Hematopoietic multipotent progenitor cell treated with erythropoietin and hydrocortisone succinate and interleukin-3 and kit ligand, for 15 days (in vitro differentiated cells): ENCODE results near the gene RYR1.
A peak's percentile ranks its signal among the peaks of the same experiment; 100 is the strongest.
"Not testable (repeated sequence)": the region's sequence is repeated elsewhere in the genome, so short reads cannot be mapped to it uniquely, and the experiment has no call there.

Experiments used
- DNase-seq: peaks from one replicate; pipeline ENCODE4 v3.0.0-alpha.2; 2015; ENCODE audit warnings: low spot score

The RYR1 gene

DNA sequence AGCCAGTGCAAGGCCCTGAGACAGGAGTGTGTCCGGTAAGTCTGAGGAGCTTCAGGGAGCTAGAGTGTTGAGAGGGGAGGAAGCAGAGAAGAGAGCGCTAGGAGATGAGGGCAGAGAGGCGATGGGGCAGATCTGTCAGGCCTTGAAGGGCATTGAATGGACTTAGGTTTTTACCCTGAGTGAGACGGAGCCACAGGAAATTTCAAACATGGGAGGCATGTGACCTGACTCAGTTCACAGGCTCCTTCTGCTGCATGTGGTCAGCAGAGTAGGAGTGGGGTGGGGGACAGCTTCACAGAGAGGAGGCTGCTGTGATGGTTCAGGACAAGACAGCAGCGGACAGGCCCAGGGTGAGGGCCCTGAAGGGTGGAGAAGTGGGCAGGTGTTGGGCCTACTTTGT, 33.1 kb upstream of the RYR1 start:
- no peak for DNase-seq

DNA sequence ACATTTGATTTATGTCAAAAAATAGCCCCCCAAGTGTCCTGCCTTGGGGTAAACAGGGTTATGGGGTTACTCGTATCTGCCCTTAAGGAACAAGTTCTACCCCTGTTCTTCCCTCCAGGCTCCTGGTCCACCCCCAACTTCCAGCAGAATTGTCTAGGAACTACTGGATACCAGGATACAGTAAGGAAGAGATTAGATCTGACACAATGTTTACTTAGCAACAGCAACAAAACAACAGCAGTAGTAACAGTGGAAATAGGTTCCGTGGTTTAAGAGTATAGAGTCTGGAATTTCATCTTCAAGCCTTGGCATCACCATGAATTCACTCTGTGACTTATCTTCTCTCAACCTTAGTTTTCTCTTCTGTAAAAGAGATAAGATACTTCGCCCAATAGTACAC, 32.3 kb upstream of the RYR1 start:
- no peak for DNase-seq

DNA sequence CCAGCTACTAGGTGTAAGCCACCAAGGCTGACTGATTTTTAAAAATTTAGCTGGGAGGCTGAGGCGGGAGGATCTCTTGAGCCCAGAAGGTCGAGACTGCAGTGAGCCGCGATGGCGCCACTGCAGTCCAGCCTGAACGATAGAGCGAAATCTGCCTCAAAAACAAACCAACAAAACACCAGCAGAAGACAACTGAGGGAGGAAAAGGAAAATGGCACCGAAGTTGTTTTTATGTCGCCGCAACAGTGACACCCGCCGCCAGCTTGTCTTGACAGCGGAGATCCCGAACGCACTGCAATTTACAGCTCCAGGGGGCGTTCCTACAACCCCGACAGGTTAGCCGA, 30.9 kb upstream of the RYR1 start:
- DNase-seq: no peak

DNA sequence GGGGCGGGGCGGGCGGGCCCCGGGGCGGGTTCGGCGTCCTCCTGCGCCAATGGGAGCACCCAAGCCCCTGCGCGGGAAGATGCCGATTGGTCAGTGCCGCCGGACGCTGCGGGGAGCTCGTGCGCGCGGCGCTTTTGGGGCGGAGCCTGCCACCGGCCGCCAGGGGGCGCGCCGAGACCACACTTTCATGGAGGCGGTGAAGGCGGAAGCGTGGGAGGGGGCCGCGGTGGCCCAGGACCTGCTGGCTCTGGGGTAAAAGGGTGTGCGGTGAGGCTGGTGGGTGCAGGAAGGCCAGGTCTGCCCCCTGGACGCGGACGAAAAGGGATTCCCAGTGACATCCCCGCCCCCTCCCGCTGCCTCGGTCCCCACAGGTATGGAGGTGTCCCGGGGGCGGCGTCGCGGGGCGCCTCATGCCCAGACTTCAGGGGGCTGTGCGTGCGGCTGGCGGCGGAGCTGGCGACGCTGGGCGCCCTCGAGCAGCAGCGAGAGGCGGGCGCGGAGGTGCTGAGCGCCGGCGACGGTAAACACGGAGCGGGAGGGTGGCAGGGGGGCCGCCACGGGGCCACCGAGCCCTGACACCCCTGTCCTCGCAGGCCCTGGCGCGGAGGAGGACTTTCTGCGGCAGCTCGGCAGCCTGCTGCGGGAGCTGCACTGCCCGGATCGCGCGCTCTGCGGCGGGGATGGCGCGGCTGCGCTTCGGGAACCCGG, 30.4 kb upstream of the RYR1 start, which contains the start of gene FAM98C:
Gene FAM98C, plus strand, starts transcription at position 127 of the 708 bp plus-strand sequence. Its CDS starts 61 bp downstream, at position 188.
- peak; percentile 97 for DNase-seq

DNA sequence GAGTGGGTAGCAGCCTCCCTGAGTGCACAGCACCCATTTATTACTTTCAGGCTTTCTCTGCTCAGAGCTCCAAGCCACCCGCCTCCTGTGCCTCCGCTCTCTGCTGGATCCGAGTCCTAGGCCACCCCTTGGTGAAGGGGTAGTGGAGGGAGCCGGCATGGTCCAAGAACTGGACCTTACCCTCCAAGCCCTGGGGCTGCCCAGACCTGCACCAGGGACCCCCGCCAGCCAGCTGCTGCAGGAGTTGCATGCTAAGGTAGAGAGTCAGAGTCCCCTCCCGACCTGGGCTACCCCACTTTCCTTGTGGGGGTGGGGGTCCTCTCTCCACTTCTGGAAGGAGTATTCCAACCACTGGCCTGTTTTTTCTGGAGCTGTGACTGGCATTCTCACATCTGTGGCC, 28.6 kb upstream of the RYR1 start:
- no peak for DNase-seq

DNA sequence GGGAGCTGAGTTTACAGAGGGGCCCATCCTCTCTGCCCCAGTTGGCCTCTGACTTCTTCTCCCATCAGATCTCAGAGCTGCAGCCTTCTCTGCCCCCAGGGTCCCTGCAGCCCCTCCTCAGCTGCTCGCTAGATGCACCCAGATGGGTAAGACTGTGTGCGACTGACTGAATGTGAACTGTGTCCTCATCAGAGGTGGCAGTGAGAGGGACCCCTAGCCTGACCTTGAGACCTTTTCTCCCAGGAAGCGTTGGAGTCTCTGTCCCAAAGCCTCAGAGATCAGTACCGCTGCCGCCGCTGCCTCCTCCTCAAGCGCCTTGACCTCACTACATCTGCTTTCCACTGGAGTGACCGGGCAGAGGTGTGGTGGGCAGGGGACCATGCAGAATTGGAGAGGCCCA, 28.2 kb upstream of the RYR1 start:
- DNase-seq: no peak

DNA sequence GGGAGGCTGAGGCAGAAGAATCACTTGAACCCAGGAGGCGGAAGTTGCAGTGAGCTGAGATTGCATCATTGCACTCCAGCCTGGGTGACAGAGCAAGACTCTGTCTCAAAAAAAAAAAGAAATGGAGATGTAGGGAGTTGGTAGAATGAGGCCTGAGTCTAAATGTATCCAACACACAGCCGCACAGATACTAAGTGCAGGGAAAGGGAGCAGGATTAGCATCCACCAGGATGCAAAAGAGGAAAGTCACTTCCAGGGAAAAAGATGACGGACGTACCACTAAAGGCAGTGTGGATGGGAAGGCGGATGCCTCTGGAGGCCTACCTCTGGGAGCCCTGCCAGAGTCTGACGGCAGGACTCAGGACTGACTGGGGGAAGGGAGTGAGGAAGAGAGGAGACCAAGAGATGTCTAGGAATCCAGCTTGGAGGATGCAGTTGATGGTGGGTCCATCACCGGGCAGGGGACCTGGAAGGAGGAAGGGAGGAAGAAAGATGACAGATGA, 23.8 kb upstream of the RYR1 start:
- no peak for DNase-seq

DNA sequence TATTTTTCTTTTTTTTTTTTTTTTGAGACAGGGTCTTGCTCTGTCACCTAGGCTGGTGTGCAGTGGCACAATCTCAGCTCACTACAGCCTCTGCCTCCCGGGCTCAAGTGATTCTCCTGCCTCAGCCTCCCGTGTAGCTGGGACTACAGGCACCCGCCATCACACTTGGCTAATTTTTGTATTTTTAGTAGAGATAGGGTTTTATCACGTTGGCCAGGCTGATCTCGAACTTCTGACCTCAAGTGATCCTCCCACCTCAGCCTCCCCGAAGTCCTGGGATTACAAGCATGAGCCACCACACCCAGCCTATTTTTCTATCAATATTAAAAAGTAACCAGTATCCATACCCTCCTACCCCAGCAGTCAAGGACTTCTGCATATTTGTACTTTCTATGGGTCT, 23.1 kb upstream of the RYR1 start:
- DNase-seq: not testable (repeated sequence)

DNA sequence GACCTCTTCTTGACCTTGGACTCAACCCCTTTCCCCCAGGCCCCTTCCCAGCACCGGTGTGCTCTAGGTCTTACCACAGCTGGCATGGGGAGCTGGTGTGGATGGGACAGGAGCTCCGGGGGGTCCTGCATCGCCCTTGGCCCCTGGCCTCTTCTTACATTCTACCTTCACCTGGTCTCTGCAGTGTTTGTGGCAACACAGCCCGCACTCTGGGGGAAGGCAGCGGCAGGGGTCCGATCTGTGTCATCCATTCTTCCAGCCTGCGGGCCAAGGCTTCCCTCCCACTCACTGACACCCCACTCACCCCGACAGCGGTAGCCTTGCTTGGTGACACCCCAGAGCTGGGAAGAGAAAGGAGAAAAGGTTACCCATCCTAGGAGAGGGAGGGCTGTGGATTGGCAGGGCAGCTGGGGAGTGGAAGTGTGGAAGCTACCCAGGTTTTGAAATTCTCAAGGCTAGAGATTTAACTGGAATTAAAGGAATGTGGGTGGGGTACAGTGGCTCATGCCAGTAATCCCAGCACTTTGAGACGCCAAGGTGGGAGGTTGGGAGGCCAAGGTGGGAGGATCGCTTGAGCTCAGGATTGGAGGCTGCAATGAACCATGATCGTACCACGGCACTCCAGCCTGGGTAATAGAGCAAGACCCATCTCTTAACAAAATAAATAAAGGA, 22.3 kb upstream of the RYR1 start:
- DNase-seq: no peak

DNA sequence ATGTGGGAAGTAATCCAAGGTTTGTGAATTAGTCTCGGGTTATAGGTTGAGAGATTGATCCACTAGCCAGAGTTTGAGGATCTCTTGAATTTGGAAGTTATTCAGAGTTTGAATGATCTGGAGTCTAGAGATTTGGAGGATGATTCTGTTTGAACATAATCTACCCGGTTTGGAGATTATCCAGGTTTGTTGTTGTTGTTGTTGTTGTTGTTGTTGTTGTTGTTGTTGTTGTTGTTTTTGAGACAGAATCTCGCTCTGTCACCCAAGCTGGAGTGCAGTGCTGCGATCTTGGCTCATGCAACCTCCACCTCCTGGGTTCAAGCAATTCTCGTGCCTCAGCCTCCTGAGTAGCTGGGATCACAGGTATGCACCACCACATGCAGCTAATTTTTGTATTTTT, 21.6 kb upstream of the RYR1 start:
- DNase-seq: not testable (repeated sequence)

DNA sequence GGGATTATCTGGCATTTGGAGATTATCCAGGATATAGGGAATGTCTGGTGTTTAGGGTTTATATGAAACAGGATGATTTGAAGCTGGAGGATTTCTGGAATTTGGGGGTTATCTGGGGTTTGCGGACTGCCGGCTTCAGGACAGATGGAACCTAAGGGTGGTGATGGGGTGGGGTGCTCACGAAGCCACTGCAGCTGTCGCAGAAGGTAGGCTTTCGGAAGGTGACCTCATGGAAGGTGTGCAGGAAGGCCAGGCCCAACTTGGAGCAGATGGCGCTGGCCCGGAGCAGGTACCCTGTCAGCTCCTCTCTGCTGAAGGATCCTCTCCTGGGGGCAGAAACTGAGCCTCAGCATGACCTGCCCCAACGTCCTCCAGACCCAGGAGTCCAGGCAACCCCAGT, 21.0 kb upstream of the RYR1 start:
- DNase-seq: no peak

DNA sequence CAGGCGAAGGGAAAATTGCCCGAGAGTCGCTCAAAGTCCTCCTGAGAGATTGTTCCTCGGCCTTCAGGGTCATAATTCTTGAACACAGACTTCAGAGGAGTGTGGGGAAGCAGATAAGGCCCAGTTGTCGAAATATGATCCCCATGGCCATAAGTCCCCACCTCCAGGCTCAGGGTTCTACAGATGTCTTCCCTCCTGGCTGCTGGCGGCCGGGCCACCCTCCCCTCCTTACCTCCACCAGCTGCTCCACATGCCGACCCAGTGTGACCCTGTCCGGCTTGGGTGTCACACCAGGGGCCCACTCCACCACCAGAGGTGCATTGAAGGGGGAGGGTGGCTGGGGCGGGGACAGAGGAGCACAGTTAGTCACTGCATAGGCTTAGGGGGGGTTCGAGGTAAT, 20.5 kb upstream of the RYR1 start:
- no peak for DNase-seq

DNA sequence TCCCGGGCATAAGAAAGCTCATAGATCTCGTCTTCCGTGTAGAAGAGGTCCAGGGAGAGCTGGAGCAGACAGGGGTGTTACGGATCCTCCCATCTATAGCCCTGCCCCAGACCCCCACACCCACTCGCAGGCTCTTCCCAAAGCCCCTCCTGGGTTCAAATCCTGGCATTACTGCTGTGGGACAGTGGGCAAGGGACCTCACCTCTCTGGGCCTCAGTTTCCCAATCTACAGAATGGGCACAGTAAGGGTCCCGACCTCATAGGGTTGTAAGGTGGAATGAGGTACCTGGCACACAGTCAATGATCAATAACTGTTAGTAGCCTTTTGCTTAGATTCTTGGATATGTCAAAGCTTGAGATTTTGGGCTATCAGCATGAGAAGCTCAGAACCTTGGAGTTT, 20.1 kb upstream of the RYR1 start:
- no peak for DNase-seq

DNA sequence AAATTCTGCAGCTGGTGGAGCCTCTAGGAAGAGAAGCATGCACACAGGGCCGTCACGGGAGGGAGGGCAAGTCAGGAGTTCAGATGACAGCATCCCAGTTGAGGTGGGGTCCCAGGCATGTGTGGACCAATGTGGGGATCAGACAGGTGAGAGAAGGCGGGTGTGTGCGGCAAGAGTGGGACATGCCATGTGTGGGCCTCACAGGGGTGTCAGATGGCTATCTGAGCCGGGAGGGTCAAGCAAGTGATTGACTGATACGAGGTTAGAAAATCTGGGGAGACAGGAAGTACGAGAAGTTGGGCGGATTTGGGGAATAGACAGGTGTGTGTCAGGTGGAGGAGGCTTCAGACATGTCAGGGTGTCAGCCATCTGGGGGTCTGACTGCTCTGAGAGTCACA, 16.3 kb upstream of the RYR1 start:
- no peak for DNase-seq

DNA sequence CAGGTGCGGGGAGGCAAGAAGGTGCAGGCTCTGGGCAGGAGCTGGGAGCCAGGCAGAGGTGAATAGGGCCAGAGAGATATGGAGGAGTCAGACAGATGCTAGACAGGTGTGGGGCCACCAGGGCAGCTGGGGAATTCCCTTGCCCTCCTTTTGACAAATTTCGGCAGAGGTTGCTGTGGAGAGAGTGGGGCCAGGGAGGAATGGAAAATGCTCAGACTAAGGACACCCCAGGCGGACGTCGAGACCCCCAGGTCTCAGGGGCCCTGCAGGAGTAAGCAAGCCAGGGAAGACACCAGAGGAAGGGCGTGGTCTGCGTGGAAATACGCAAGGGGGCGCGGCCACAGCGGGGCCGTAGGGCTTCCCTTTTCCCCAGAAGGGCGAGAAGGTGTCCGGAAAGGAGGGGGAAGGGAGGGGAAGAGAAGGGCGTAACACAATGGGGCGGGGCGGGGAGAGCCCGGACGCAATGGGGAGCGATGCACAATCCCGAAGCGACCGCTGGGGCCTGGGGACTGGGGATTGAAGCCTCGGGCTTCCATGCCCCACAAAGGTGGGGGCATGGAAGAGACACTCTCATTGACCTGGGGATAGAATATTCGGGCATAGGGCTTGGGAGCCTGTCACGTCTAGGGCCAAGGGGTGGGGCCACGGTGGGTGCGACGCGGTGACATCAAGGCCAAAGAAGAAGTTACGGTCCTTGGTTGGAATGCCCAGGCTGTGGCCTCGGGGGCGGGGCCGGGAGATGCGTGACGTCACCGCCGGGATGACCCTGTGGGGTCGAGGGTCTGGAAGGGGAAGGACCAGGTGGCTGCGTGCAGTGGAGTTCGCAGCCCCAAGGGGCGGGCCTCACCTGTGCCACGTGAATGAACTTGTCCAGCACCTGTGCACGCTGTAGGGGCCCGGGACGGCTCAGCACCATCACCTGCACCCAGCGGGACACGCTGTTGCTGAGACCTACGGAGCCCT, 15.7 kb upstream of the RYR1 start:
- peak; percentile 15 for DNase-seq

DNA sequence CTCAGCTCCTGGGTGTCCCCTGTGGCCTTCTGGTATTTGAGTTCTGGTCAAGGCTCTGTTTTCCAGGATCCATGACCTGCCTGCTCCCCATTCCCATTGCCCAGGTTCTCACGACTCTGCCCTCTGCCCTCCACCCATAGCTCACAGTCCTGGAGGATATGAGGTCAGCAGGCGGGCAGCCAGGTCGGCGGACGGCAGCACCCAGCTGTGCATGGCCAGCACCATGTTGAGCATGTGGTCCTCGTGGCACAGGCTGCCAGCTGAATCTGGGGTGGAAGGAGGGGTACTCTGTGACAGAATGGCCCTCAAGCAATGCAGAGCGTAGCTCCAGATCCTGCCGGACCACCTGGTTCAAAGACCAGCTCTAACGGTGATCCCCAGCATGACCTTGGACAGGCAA, 12.6 kb upstream of the RYR1 start:
- no peak for DNase-seq

DNA sequence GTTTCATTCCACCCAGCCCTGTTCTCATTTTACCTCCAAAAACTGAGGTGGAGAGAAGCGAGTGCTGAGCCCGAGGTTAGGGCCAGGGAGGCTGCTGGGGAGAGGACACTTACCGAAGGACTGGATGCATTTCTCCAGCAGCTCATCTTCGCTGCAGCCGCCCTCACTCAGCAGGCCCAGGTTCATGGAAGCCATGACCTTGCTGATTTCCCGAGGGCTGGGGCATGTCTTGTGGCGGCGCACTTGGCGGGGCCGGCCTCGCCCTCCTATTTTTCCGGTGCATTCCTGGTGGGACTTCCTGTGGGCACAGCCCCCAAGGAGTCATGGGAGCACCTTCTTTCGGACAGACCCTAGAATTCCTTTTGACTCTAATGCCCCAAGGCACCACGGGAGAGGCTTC, 11.6 kb upstream of the RYR1 start:
- no peak for DNase-seq

DNA sequence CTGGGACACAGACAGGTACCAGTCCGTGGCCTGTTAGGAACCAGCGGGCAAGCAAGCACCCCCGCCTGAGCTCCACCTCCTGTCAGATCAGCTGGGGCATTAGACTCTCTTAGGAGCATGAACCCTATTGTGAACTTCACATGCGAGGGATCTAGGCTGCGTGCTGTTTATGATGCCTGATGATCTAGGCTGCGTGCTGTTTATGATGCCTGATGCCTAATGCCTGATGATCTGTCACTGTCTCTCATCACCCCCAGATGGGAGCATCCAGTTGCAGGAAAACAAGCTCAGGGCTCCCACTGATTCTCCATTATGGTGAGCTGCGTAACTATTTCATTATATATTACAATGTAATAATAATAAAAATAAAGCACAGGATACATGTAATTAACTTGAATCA, 11.1 kb upstream of the RYR1 start:
- no peak for DNase-seq

DNA sequence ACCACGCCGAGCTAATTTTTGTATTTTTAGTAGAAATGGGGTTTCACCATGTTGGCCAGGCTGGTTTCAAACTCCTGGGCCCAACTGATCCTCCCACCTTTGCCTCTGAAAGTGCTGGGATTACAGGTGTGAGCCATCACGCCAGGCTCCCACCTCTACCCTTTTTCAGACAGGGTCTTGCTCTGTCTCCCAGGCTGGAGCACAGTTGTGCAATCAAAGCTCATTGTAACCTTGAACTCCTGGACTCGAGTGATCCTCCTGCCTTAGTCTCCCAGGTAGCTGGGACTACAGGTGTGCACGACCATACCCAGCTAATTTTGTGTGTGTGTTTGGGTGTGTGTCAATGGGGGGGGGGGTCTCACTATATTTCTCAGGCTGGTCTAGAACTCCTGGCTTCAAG, 9.2 kb upstream of the RYR1 start:
- DNase-seq: no peak

DNA sequence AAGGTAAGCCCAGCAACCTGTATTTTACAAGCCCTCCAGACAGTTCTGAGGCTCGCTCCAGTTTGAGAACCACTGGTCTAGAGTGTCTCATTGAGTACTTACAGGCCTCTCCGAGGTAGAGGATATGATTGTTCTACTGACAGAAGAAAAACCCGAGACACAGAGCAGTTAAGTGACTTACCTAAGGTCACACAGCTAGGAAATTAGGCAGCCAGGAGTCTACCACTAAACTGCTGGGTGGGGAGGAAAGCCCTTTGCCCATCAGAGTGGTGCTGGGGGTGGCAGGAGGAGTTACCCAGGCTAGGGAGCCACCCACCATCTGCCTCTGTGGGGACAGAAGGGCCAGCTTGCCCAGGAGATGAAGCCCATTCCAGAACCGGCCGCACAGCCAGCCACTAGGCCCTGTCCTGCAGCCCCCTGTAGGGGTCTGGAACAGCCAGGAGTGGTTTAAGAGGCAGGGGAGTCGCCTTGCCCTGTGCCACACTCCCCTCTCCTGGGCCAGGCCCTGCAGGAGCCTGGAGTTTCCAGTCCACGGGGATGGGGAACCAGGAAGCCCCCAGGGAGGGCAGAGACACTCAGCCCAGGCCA, 8.2 kb upstream of the RYR1 start:
- no peak for DNase-seq

DNA sequence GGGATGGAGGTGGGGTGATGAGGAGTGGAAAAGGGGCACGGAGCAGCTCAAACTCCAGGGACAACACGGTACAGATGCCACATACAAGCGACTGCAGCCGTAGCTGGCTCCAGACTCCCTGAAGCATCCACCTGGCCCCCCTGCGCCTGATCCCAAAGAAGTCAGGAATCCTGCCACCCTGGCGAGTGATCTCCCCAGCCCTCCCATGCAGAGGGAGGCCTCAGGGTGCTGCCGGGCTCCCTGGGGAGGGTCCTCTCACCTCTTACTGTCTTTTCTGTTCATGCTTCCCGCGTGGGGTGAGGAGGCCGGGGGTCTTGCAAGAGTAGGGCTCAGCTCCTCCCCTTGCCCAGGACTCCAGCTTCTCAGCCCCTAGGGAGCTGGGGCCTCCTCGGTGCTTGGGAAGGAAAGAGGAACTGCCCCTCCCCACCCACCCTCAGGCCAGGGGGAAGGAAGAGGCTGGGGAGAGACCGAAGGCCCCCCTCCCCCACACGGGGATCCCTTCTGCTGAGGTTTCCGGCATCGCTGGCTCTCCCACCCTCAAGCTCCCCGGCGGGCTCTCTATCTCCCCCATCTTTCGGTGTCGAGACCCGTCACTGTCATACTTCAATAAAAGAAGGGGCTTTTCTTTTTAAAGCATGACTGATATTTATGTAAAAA, 7.6 kb upstream of the RYR1 start, which contains the start of gene RASGRP4:
Gene RASGRP4, minus strand, starts transcription at position 410 of the 657 bp plus-strand sequence. Its CDS starts 128 bp downstream, at position 282.
- no peak for DNase-seq
